Measurements from ENCODE around the gene EWSR1. TPM values are rescaled to one million over a fixed set of nuclear protein-coding genes. Genes with fewer than 3 reads are reported as not detected.

EWSR1 gene
- total RNA-seq, 1 donor: 176 TPM

DNA sequence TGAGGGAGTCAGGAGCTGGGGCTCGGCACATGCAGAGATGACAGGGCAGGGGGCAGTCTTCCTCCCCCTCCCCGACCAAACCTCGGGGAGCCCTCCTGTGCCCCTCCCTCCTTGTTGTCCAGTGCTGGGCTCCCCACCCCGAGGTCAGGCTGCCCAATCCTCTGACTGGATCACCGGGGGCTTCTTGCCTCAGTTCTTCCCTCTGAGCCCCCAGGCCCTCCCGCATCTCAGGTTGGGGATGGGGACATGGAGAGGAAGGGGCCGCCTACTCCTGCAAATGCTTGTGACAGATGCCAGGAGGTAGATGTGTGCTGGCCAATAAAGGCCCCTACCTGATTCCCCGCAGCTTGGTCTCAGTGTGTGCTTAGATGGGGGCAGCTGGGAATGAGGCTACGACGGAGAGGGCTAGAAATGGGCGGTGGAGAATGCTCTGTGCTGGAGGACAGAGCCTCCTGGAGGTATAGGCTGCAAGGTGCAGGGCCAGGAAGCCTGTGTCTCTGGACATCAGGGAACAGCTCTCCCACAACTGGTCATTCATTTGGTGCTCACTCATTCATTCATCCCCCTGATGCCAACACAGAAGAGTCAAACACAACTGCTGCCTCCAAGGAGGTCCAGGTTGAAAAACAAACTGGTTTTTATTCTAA lies 8.7 kb upstream of the EWSR1 start:
- no peak overlapping the region for H3K4me3 ChIP-seq (ENCODE audit: low read depth, low read length)
- DNase-seq (ENCODE audit: low read depth): no peak

GRCh38 chr22:29260031-29260560 lies 8.0 kb upstream of the EWSR1 start:
- DNase-seq (ENCODE audit: low read depth): no peak
- TF ChIP-seq CTCF (IDR thresholded peaks at IDR 0.05; ENCODE audit: insufficient read depth, low read length): no peak
- H3K4me3 ChIP-seq (ENCODE audit: low read depth, low read length): no peak overlapping the region

More for the DNA sequence above, 8.7 kb upstream of the EWSR1 start:
- TF ChIP-seq CTCF (IDR thresholded peaks at IDR 0.05; ENCODE audit: insufficient read depth, low read length): no peak

DNA sequence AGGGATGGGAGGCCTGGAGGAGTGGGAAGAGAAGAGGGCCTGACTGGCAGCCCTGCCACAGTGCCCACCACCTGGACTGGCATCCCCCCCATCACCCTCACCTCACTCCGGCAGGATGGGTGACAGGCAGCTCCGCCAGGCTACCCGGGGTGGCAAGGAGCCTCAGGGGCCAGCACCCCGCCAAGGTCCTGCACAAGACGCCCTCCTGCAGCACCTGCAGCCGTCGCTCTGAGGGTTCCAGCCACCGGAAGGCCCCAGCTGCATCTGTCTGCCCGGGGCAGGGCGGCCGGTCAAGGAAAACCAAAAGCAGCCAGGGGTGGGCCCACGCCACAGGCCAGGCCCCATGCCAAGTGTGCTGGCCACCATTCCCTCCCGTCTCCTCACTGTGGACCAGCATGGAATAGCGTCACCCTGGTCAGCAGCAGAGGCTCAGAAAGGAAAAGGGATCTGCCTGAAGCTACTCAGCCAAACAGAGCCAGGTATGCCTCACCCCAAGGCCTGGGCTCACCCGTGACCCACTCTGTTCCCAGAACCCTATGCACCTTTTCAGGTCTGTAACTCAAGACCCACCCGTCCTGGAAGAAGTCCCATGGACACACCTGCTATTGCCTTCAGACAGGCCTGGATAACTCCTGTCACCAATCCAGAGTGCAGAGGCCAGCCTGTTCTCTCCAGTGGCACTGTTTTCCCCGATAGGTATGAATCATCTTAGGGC lies 7.3 kb upstream of the EWSR1 start:
- TF ChIP-seq CTCF (IDR thresholded peaks at IDR 0.05; ENCODE audit: insufficient read depth, low read length): no peak
- peak; percentile 9 for DNase-seq (ENCODE audit: low read depth)
- H3K4me3 ChIP-seq (ENCODE audit: low read depth, low read length): no peak overlapping the region

GRCh38 chr22:29263791-29264276 lies 4.2 kb upstream of the EWSR1 start:
- no peak overlapping the region for H3K4me3 ChIP-seq (ENCODE audit: low read depth, low read length)
- TF ChIP-seq CTCF (IDR thresholded peaks at IDR 0.05; ENCODE audit: insufficient read depth, low read length): no peak
- DNase-seq (ENCODE audit: low read depth): no peak

GRCh38 chr22:29265305-29265704 lies 2.8 kb upstream of the EWSR1 start:
- no peak overlapping the region for H3K4me3 ChIP-seq (ENCODE audit: low read depth, low read length)
- DNase-seq (ENCODE audit: low read depth): no peak
- no peak for TF ChIP-seq CTCF (IDR thresholded peaks at IDR 0.05; ENCODE audit: insufficient read depth, low read length)

- H3K4me3 ChIP-seq (ENCODE audit: low read depth, low read length): peak overlapping the region; percentile 33
- DNase-seq (ENCODE audit: low read depth): peak; percentile 22
- TF ChIP-seq CTCF (IDR thresholded peaks at IDR 0.05; ENCODE audit: insufficient read depth, low read length): no peak
Observed at GRCh38 chr22:29265929-29266328, 2.1 kb upstream of the EWSR1 start.

Measured in fibroblast of the aortic adventitia (primary cell).